ENCODE results near the gene PXDC1. TPM values are rescaled to one million over a fixed set of nuclear protein-coding genes. Genes with fewer than 3 reads are reported as not detected.
"Not testable (repeated sequence)": the region's sequence is repeated elsewhere in the genome, so short reads cannot be mapped to it uniquely, and the experiment has no call there.

PXDC1 gene
- total RNA-seq, 2 experiments from 2014 or later: 0.29 to 0.36 TPM

GRCh38 chr6:3770023-3770720 is 18.7 kb upstream of the PXDC1 start:
- no peak for TF ChIP-seq CTCF (IDR thresholded peaks at IDR 0.05)
- ATAC-seq: no peak
- H3K36me3 Mint-ChIP-seq (ENCODE audit: low read depth): no peaks in the 10 kb centered on the region
- no peaks in the 10 kb centered on the region for H3K9me3 Mint-ChIP-seq
- H3K27me3 Mint-ChIP-seq: peaks cover 21% of the 10 kb centered on the region
- H3K4me3 Mint-ChIP-seq: no peak overlapping the region
- H3K27ac Mint-ChIP-seq: no peak overlapping the region
- intact Hi-C loops (cut with micrococcal nuclease): no loop called here
- DNase-seq: no peak
- no peaks in the 10 kb centered on the region for H3K4me1 Mint-ChIP-seq (ENCODE audit: low read depth)
- ChIA-PET CTCF (interaction anchor here (0.7 to 1.0 kb wide), 2 partner anchors 178 to 385 kb away, joined by 3 read pairs; no protein-coding TSS in a partner anchor), POLR2A (interaction anchor here (0.6 kb wide), 1 partner anchor 35 kb away, joined by 3 read pairs; no protein-coding TSS in a partner anchor)

- no peak for ATAC-seq
- CTCF ChIA-PET: no interaction called here
- no peaks in the 10 kb centered on the region for H3K9me3 Mint-ChIP-seq
- H3K4me3 Mint-ChIP-seq: no peak overlapping the region
- H3K36me3 Mint-ChIP-seq (ENCODE audit: low read depth): no peaks in the 10 kb centered on the region
- TF ChIP-seq CTCF (IDR thresholded peaks at IDR 0.05): no peak
- POLR2A ChIA-PET: no interaction called here
- no peak overlapping the region for H3K27ac Mint-ChIP-seq
- no peak for DNase-seq
- intact Hi-C loops (cut with micrococcal nuclease): no loop called here
- no peaks in the 10 kb centered on the region for H3K4me1 Mint-ChIP-seq (ENCODE audit: low read depth)
- peaks cover 23% of the 10 kb centered on the region for H3K27me3 Mint-ChIP-seq
Measured at GRCh38 chr6:3769610-3770009, 18.1 kb upstream of the PXDC1 start.

GRCh38 chr6:3768502-3768901 is 17.0 kb upstream of the PXDC1 start:
- TF ChIP-seq CTCF (IDR thresholded peaks at IDR 0.05): no peak
- CTCF ChIA-PET: no interaction called here
- Mint-ChIP-seq H3K9me3 (no peaks in the 10 kb centered on the region), H3K27me3 (peaks cover 23% of the 10 kb centered on the region), H3K4me3 (no peak overlapping the region), H3K4me1 (ENCODE audit: low read depth) (no peaks in the 10 kb centered on the region), H3K27ac (no peak overlapping the region), H3K36me3 (ENCODE audit: low read depth) (no peaks in the 10 kb centered on the region)
- POLR2A ChIA-PET: no interaction called here
- DNase-seq (no peak), ATAC-seq (no peak)
- intact Hi-C loops (cut with micrococcal nuclease): no loop called here

- H3K27me3 Mint-ChIP-seq: peaks cover 23% of the 10 kb centered on the region
- CTCF ChIA-PET; ATAC-seq; H3K4me1 Mint-ChIP-seq (ENCODE audit: low read depth); H3K36me3 Mint-ChIP-seq (ENCODE audit: low read depth); H3K27ac Mint-ChIP-seq; DNase-seq; H3K9me3 Mint-ChIP-seq; H3K4me3 Mint-ChIP-seq; POLR2A ChIA-PET; intact Hi-C loops (cut with micrococcal nuclease): not testable (repeated sequence)
Measured at GRCh38 chr6:3767483-3767882, 16.0 kb upstream of the PXDC1 start.

- CTCF ChIA-PET: interaction anchor here (1.3 kb wide), 1 partner anchor 18 kb away, joined by 3 read pairs; no protein-coding TSS in a partner anchor
- POLR2A ChIA-PET: no interaction called here
Measured at GRCh38 chr6:3766214-3766613, 14.7 kb upstream of the PXDC1 start.

More at GRCh38 chr6:3766214-3766613, 14.7 kb upstream of the PXDC1 start:
- no peak for TF ChIP-seq CTCF (IDR thresholded peaks at IDR 0.05)
- peaks cover 27% of the 10 kb centered on the region for H3K27me3 Mint-ChIP-seq
- H3K36me3 Mint-ChIP-seq (ENCODE audit: low read depth): no peaks in the 10 kb centered on the region
- H3K9me3 Mint-ChIP-seq: no peaks in the 10 kb centered on the region
- H3K27ac Mint-ChIP-seq: no peak overlapping the region
- H3K4me3 Mint-ChIP-seq: no peak overlapping the region
- no peak for DNase-seq
- ATAC-seq: no peak
- no peaks in the 10 kb centered on the region for H3K4me1 Mint-ChIP-seq (ENCODE audit: low read depth)
- intact Hi-C loops (cut with micrococcal nuclease): no loop called here
